Measurements from ENCODE around the gene SDHB. TPM values are rescaled to one million over a fixed set of nuclear protein-coding genes. Genes with fewer than 3 reads are reported as not detected.

SDHB gene
- total RNA-seq, 2 experiments from 2014 or later = 105 to 106 TPM

- Histone ChIP-seq H3K9me3 (ENCODE audit: low read length) (0 out of 2 replicates have a peak, but pooled peaks cover 4% of the 10 kb centered on the region), H4K20me1 (ENCODE audit: insufficient read depth, low read length) (no peaks in the 10 kb centered on the region), H3K36me3 (ENCODE audit: insufficient read depth, low read length) (no peaks in the 10 kb centered on the region), H3K27ac (ENCODE audit: low read depth, low read length, poor library complexity, severe bottlenecking) (no peak overlapping the region), H3K4me1 (ENCODE audit: insufficient read depth, low read length, poor library complexity, severe bottlenecking) (peaks cover 16% of the 10 kb centered on the region), H3K4me2 (ENCODE audit: low read length) (peak overlapping the region; percentile 61), H3K9me2 (ENCODE audit: insufficient read depth, low read length) (no peaks in the 10 kb centered on the region), H3K4me3 (ENCODE audit: low read depth, low read length, poor library complexity, severe bottlenecking) (peak overlapping the region; percentile 29), H2AFZ (ENCODE audit: low read length) (peak overlapping the region; percentile 80), H3K79me2 (ENCODE audit: insufficient read depth, low read depth, low read length) (no peaks in the 10 kb centered on the region)
- CTCF ChIA-PET (ENCODE audit: unreplicated experiment) = interaction anchor here (0.5 kb wide), 1 partner anchor 251 kb away, joined by 4 read pairs; no protein-coding TSS in a partner anchor
- no TSS peak for BruUV-seq (replicated peaks)
- peak; percentile 87 for TF ChIP-seq CTCF (conservative IDR thresholded peaks at IDR 0.05; ENCODE audit: low read length)
- no peak for TF ChIP-seq EZH2phosphoT487 (IDR thresholded peaks at IDR 0.05; ENCODE audit: borderline replicate concordance, low read depth, low read length)
- DNase-seq (ENCODE audit: low spot score) = peak; percentile 76
- POLR2A ChIA-PET = no interaction called here
- intact Hi-C loops (cut with micrococcal nuclease; ENCODE audit: unreplicated experiment) = loop anchor here (1.0 to 10.0 kb wide), 3 partner anchors 63 to 275 kb away; no protein-coding TSS in a partner anchor
Measured at GRCh38 chr1:17059391-17060305, 5.8 kb upstream of the SDHB start.

- ChIA-PET POLR2A (no interaction called here), CTCF (ENCODE audit: unreplicated experiment) (no interaction called here)
- no peak for DNase-seq (ENCODE audit: low spot score)
- no peak for TF ChIP-seq CTCF (conservative IDR thresholded peaks at IDR 0.05; ENCODE audit: low read length)
- TF ChIP-seq EZH2phosphoT487 (IDR thresholded peaks at IDR 0.05; ENCODE audit: borderline replicate concordance, low read depth, low read length) = no peak
- Histone ChIP-seq H3K36me3 (ENCODE audit: insufficient read depth, low read length) (0 out of 2 replicates have a peak, but pooled peaks cover 1% of the 10 kb centered on the region), H3K4me2 (ENCODE audit: low read length) (no peak overlapping the region), H3K4me1 (ENCODE audit: insufficient read depth, low read length, poor library complexity, severe bottlenecking) (peaks cover 24% of the 10 kb centered on the region), H3K4me3 (ENCODE audit: low read depth, low read length, poor library complexity, severe bottlenecking) (no peak overlapping the region), H2AFZ (ENCODE audit: low read length) (no peak overlapping the region), H3K9me2 (ENCODE audit: insufficient read depth, low read length) (no peaks in the 10 kb centered on the region), H4K20me1 (ENCODE audit: insufficient read depth, low read length) (peaks cover 10% of the 10 kb centered on the region; the same call in 1 of the 2 replicates), H3K79me2 (ENCODE audit: insufficient read depth, low read depth, low read length) (peaks cover 21% of the 10 kb centered on the region), H3K27ac (ENCODE audit: low read depth, low read length, poor library complexity, severe bottlenecking) (no peak overlapping the region), H3K9me3 (ENCODE audit: low read length) (no peaks in the 10 kb centered on the region)
- no TSS peak for BruUV-seq (replicated peaks)
- intact Hi-C loops (cut with micrococcal nuclease; ENCODE audit: unreplicated experiment) = loop anchor here (10.0 kb wide), 1 partner anchor 278 kb away; no protein-coding TSS in a partner anchor
Measured at GRCh38 chr1:17056551-17056950, 2.7 kb upstream of the SDHB start.
